Measurements from ENCODE around the gene HSBP1L1. TPM values are rescaled to one million over a fixed set of nuclear protein-coding genes. Genes with fewer than 3 reads are reported as not detected.

Gene HSBP1L1
- total and polyA plus RNA-seq, 2 of the 8 experiments (the other 6 are each of a cell fraction or from before 2014, with no cell fraction given), result 1.0 to 1.3 TPM

DNA sequence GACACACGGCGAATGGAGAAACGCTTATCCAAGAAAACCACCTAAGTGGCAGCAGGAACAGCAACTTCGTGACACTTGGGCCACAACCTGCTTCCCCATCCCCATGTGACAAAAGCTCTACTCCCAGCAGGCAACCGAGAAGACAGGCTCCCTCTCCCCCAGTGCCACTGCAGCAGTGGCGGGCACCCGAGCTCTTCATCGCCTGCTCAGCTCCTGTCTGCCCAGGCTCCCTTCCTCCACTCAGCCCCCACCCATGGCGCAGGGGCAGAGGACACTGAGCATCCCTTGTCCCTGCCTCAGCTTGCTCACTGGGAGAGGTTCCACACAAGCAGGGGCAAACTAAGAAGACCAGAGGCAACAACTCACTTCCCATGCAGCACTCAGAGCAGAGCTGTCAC is 35.9 kb upstream of the HSBP1L1 start:
- no peak overlapping the region for H3K23ac ChIP-seq (ENCODE audit: insufficient read length)
- H4K91ac ChIP-seq (replicated peaks; ENCODE audit: insufficient read length, low read length), result no peak overlapping the region
- H3K27me3 ChIP-seq (replicated peaks in 1 of 4; ENCODE audit: control insufficient read depth in 3 of 4, extremely low read depth in 1 of 4, insufficient read depth in 3 of 4, low read length in 3 of 4), result no peaks in the 10 kb centered on the region
- no peak overlapping the region for H2AK5ac ChIP-seq (ENCODE audit: low read depth, low read length)
- CTCF ChIA-PET (ENCODE audit: partially characterized antibody), result interaction anchor here (0.6 to 1.8 kb wide), 7 partner anchors 15 to 149 kb away, joined by 3 to 5 read pairs (median 3); no protein-coding TSS in a partner anchor
- no peak overlapping the region for H3K27ac ChIP-seq (ENCODE audit: low read depth, low read length)
- H2BK120ac ChIP-seq (replicated peaks; ENCODE audit: low read depth, low read length), result no peak overlapping the region
- H3K56ac ChIP-seq (replicated peaks; ENCODE audit: insufficient read length, low read depth, low read length), result no peak overlapping the region
- H4K5ac ChIP-seq (ENCODE audit: insufficient read length, low read depth, low read length), result no peak overlapping the region
- H3K14ac ChIP-seq (ENCODE audit: insufficient read length), result no peak overlapping the region
- no peak overlapping the region for H3K4me2 ChIP-seq (ENCODE audit: insufficient read depth in 1 of 2, low read depth in 2 of 2, low read length in 2 of 2)
- no peaks in the 10 kb centered on the region; the same call in 1 of the 2 replicates for H3K79me1 ChIP-seq (ENCODE audit: low read depth, low read length)
- H2AFZ ChIP-seq (ENCODE audit: low read length), result no peak overlapping the region
- H3K23me2 ChIP-seq (ENCODE audit: low read depth, low read length), result 0 out of 2 replicates have a peak, but pooled peaks cover 2% of the 10 kb centered on the region
- H3K4me1 ChIP-seq (replicated peaks in 1 of 4; ENCODE audit: control insufficient read depth in 3 of 4, insufficient read depth in 4 of 4, low read length in 3 of 4), result no peaks in the 10 kb centered on the region; a peak in 2 of 7 replicates
- peaks cover 0 to 3% of the 10 kb centered on the region in 2 experiments; a peak in 2 of 4 replicates for H3K79me2 ChIP-seq (ENCODE audit: control insufficient read depth in 1 of 2, insufficient read depth in 2 of 2, low read length in 2 of 2)
- no peak overlapping the region for H3K4me3 ChIP-seq (ENCODE audit: extremely low read depth in 1 of 4, insufficient read depth in 2 of 4, low read depth in 3 of 4, low read length in 4 of 4)
- H2BK15ac ChIP-seq (ENCODE audit: low read length), result no peak overlapping the region
- H3K18ac ChIP-seq (ENCODE audit: extremely low read depth, low read length), result no peak overlapping the region
- no peak overlapping the region for H3K9ac ChIP-seq (replicated peaks in 1 of 4; ENCODE audit: extremely low read depth in 1 of 4, low read depth in 3 of 4, low read length in 3 of 4)
- peaks cover 0 to 5% of the 10 kb centered on the region in 2 experiments for H4K20me1 ChIP-seq (replicated peaks in 1 of 2; ENCODE audit: control insufficient read depth in 1 of 2, insufficient read depth in 2 of 2, low read length in 2 of 2)
- no peak overlapping the region for H2BK5ac ChIP-seq (ENCODE audit: low read depth, low read length)
- WGBS, 2 experiments (ENCODE audit: extremely low coverage in 1 of 2, insufficient coverage in 1 of 2, insufficient read length in 1 of 2, insufficient replicate concordance in 2 of 2, low coverage in 1 of 2, low lambda C conversion rate in 2 of 2, missing lambda C conversion rate in 1 of 2), result 94% methylated on average over 9 of the region's 9 CpGs; no CpG with 5 or more reads in 1 of the 2 experiments
- H3K36me3 ChIP-seq (ENCODE audit: control insufficient read depth in 2 of 4, insufficient read depth in 4 of 4, low read length in 3 of 4), result no peaks in the 10 kb centered on the region; a peak in 1 of 8 replicates
- FAIRE-seq, result no peak
- no peak overlapping the region for H2BK20ac ChIP-seq (ENCODE audit: low read length)
- peak in 1 of 2 experiments; percentile 23 for DNase-seq (ENCODE audit: low read depth in 1 of 2, low spot score in 2 of 2)
- peaks cover 3 to 14% of the 10 kb centered on the region in 2 experiments; a peak in 2 of 4 replicates for H3K9me3 ChIP-seq (ENCODE audit: insufficient read depth in 2 of 2, low read depth in 1 of 2, low read length in 1 of 2)
- no peak overlapping the region for H4K8ac ChIP-seq (ENCODE audit: extremely low read depth, insufficient read depth, low read length)
- POLR2A ChIA-PET (ENCODE audit: partially characterized antibody), result interaction anchor here (0.9 kb wide), 1 partner anchor 61 kb away, joined by 4 read pairs; no protein-coding TSS in a partner anchor
- no peak overlapping the region for H2BK12ac ChIP-seq (ENCODE audit: low read depth, low read length)
- H3K4ac ChIP-seq (replicated peaks; ENCODE audit: insufficient read length, low read depth, low read length), result no peak overlapping the region
- TF ChIP-seq BACH1 (IDR thresholded peaks at IDR 0.05; ENCODE audit: low read length) (no peak), JUND (IDR thresholded peaks at IDR 0.05; ENCODE audit: low read length) (no peak), JUN (IDR thresholded peaks at IDR 0.05; ENCODE audit: low read depth, low read length) (no peak), BCL11A (IDR thresholded peaks at IDR 0.05; ENCODE audit: low read depth in 2 of 2, low read length in 2 of 2) (no peak), RAD21 (IDR thresholded peaks at IDR 0.05 in 1 of 2, conservative IDR thresholded peaks at IDR 0.05 in 1 of 2; ENCODE audit: low read depth in 2 of 2, low read length in 2 of 2) (no peak), PHF8 (conservative IDR thresholded peaks at IDR 0.05; ENCODE audit: low read depth, low read length) (no peak), RFX5 (IDR thresholded peaks at IDR 0.05; ENCODE audit: borderline replicate concordance, low read depth, low read length) (no peak), HDAC2 (IDR thresholded peaks at IDR 0.05; ENCODE audit: borderline replicate concordance in 1 of 2, low read depth in 2 of 2, low read length in 2 of 2) (no peak), ATF3 (IDR thresholded peaks at IDR 0.05; ENCODE audit: insufficient read depth, low read depth, low read length) (no peak), POLR2AphosphoS5 (IDR thresholded peaks at IDR 0.05; ENCODE audit: low read depth, low read length) (no peak), SAP30 (IDR thresholded peaks at IDR 0.05; ENCODE audit: insufficient read depth, insufficient replicate concordance, low read length) (no peak), NRF1 (IDR thresholded peaks at IDR 0.05; ENCODE audit: low read depth, low read length) (no peak)
